ENCODE measurements around the gene SMAD7. TPM values are rescaled to one million over a fixed set of nuclear protein-coding genes. Genes with fewer than 3 reads are reported as not detected.
"Not testable (repeated sequence)": the region's sequence is repeated elsewhere in the genome, so short reads cannot be mapped to it uniquely, and the experiment has no call there.

The SMAD7 gene
- total RNA-seq, 1 donor from 2014 or later: 24.3 TPM

GRCh38 chr18:48874233-48874632 lies 76.5 kb downstream of the SMAD7 start:
- Mint-ChIP-seq H3K27ac (no peak overlapping the region), H3K4me1 (ENCODE audit: low read depth) (peaks cover 12% of the 10 kb centered on the region)
- TF ChIP-seq CTCF (IDR thresholded peaks at IDR 0.05; ENCODE audit: unreplicated experiment): no peak

GRCh38 chr18:48872234-48873145 lies 78.3 kb downstream of the SMAD7 start:
- H3K4me3 Mint-ChIP-seq (ENCODE audit: low read depth): no peak overlapping the region
- TF ChIP-seq CTCF (IDR thresholded peaks at IDR 0.05; ENCODE audit: unreplicated experiment): no peak
- peaks cover 13% of the 10 kb centered on the region for H3K27me3 Mint-ChIP-seq
- H3K4me1 Mint-ChIP-seq (ENCODE audit: low read depth): peaks cover 13% of the 10 kb centered on the region
- H3K36me3 Mint-ChIP-seq (ENCODE audit: insufficient read depth): no peaks in the 10 kb centered on the region
- no peak overlapping the region for H3K27ac Mint-ChIP-seq
- no peak for DNase-seq (ENCODE audit: low spot score, unreplicated experiment)
- no peaks in the 10 kb centered on the region for H3K9me3 Mint-ChIP-seq (ENCODE audit: low read depth)

More at GRCh38 chr18:48874233-48874632, 76.5 kb downstream of the SMAD7 start:
- Mint-ChIP-seq H3K9me3 (ENCODE audit: low read depth) (no peaks in the 10 kb centered on the region), H3K27me3 (peaks cover 13% of the 10 kb centered on the region), H3K4me3 (ENCODE audit: low read depth) (no peak overlapping the region), H3K36me3 (ENCODE audit: insufficient read depth) (no peaks in the 10 kb centered on the region)
- DNase-seq (ENCODE audit: low spot score, unreplicated experiment): no peak

GRCh38 chr18:48871391-48872166 lies 79.2 kb downstream of the SMAD7 start:
- Mint-ChIP-seq H3K27me3 (peaks cover 13% of the 10 kb centered on the region), H3K36me3 (ENCODE audit: insufficient read depth) (no peaks in the 10 kb centered on the region), H3K9me3 (ENCODE audit: low read depth) (no peaks in the 10 kb centered on the region), H3K27ac (no peak overlapping the region), H3K4me1 (ENCODE audit: low read depth) (peaks cover 13% of the 10 kb centered on the region), H3K4me3 (ENCODE audit: low read depth) (no peak overlapping the region)
- no peak for DNase-seq (ENCODE audit: low spot score, unreplicated experiment)
- no peak for TF ChIP-seq CTCF (IDR thresholded peaks at IDR 0.05; ENCODE audit: unreplicated experiment)

- peaks cover 13% of the 10 kb centered on the region for H3K27me3 Mint-ChIP-seq
- H3K4me3 Mint-ChIP-seq (ENCODE audit: low read depth); H3K27ac Mint-ChIP-seq; DNase-seq (ENCODE audit: low spot score, unreplicated experiment); H3K36me3 Mint-ChIP-seq (ENCODE audit: insufficient read depth); H3K9me3 Mint-ChIP-seq (ENCODE audit: low read depth): not testable (repeated sequence)
- H3K4me1 Mint-ChIP-seq (ENCODE audit: low read depth): peaks cover 11% of the 10 kb centered on the region
Measured at GRCh38 chr18:48870926-48871325, 79.8 kb downstream of the SMAD7 start.
